HG02973 (cell line): ENCODE results near the gene GYPE.
"Not testable (repeated sequence)": the region's sequence is repeated elsewhere in the genome, so short reads cannot be mapped to it uniquely, and the experiment has no call there.

Experiments
- ATAC-seq: cut with Tn5 transposase; IDR thresholded peaks from one replicate; pipeline ENCODE4 v1.9.1; 2021; ENCODE audit warnings: moderate library complexity; ENCODE audit not compliant: unreplicated experiment

GYPE gene

DNA sequence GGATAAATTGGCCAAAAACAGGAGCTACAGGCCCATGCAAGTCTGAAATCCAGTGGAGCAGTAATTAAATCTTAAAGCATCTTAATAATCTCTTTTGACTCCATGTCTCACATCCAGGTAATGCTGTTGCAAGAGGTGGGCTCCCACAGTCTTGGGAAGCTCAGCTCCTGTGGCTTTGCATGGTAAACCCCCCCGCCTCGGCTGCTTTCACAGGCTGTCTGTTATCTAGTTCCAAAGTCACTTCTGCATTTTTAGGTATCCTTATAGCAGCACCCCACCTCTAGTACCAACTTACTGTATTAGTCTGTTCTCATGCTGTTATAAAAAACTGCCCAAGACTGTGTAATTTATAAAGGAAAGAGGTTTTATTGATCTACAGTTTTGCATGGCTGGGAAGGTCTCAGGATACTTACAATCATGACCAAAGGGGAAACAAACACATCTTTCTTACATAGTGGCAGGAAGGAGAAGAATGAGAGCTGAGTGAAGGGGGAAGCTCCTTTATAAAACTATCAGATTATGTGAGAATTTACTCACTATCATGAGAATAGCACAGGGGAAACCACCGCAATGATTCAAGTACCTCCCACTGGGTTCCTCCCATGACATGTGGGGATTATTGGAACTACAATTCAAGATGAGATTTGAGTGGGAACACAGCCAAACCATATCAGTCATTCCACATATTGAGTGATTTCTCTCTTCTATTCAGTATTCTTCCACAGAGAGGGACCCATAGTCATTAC lies 34.7 kb downstream of the GYPE start:
- ATAC-seq: not testable (repeated sequence)

DNA sequence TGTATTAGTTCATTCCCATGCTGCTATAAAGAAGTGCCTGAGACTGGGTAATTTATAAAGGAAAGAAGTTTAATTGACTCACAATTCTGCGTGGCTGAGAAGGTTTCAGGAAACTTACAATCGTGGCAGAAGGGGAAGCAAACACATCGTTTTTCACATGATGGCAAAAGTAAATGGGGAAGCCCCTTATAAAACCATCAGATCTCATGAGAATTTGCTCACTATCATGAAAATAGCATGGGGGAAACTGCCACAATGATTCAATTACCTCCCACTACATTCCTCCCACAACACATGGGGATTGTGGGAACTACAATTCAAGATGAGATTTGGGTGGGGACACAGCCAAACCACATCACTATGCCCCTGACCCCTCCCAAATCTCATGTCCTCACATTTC lies 35.4 kb downstream of the GYPE start:
- not testable (repeated sequence) for ATAC-seq

DNA sequence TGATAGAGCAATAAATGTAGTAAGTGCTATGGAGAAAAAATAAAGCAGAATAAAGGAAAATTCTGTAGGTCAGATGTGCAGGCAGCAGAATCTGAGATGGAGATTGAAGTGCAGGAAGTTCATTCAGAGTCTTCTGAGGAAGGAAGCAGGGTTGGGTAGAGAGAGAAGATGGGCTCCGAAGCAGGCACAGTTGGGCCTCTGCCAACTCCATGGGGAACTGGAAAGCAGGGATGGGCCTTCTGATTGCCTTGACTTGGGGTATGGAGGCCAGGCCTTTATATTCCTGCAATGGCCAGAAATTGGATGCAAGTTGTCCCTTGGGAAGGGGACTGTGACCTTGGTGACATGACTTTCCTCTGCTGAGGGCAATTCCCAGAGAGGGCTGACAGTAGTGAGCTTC lies 42.6 kb downstream of the GYPE start:
- ATAC-seq: not testable (repeated sequence)

DNA sequence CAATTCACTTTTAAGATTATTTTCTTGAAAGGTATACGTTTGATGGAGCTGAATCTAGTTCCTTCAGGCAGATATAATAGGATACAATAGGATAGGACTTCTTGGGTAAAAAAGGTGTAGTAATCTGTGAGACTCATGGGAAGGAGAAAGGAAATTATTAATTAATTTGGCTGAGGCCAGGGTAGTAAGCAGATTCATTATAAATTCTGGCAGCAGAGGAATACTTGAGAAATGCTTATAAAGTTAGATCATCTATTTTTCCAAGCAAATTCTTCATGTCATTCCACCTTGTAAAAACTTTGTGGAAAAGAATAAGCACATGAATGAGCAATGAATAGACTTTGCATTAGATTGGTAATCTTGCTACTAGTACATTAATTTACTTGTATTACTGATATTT lies 46.9 kb downstream of the GYPE start:
- no peak for ATAC-seq

DNA sequence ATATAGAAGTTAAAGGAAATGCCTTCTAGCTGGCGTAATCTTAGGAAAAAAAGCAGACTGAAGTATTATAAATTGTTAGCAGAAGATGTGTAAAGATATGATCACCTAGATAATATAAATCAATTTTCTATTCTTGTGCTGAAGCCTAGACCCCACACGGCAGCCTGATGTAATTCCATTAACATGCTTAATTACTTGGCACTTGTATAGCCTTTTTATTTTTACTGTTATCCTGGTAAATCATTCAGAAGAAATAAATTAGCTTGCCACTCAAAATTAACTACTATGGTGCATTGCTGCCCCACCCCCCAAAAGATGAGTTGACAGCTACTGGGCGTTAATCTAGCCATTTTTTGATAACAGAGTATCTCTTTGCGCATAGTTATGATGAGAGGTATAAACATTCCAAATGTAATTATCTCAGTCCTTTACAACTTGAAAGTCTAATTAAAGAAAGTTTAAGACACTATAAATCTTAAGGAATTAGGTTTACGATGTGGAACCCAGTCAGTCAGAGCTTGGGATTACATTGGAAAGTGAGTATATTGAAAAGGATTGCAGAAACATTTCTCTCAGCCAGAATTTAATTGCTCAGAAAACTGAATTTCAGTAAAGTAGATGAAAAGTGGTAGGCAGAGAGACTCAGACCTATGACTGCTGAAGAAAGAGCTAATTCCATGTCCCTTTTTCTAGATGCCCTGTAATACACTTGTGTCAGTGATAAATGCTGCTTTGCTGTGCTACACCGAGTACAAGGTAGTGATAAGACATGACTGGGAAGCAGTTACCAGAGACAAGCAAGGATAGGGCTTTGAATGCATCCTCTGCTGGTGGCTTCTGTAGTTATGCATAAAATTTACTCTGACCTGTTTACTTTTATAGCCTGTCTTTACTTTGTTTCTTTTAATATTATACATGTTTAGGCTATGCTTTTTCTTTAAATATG lies 47.7 kb downstream of the GYPE start:
- ATAC-seq: not testable (repeated sequence)

DNA sequence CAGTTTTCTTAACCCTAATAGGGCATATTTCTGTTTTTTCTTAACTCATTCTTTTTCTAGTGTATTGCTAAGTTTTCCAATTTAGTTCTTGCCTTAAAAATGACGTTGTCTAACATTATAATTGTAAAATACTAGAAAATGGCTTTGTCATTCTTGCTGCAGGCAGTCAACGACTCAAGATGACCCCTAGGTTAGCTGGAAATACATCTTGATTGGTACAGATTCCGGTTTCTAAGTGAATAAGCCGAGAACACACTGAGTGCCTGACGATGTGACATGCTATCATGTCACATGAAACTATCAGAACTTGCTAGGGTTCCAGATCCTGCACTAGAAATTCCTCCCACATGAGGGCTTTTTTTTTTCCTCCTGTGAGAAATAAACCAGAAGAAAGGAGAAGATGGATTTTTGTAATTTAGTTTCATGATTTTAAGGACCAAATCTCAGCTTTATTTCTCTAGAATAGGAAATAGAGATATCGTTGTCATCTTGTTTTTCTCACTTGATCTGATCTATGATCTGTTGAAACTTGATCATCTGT lies 49.3 kb downstream of the GYPE start:
- not testable (repeated sequence) for ATAC-seq

DNA sequence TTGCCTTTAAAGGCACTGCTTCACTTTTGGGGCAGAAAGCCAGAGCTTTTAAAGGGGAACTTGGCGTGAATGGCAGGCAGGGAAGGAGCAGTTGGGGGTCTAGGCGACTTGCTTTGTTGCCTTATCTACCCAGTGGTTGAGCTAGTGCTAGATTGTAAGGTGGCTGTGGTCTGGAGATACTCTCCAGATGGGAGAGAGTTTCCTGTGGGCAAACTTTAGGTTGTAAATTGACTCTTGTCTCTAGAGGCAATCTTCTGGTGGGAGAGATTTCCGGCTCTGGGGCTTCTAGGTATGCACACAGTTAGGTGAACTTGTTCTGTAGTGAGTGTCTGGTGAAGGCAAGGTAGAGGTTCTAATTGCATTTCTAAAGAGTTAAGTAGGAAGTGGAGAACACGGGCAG lies 50.7 kb downstream of the GYPE start:
- not testable (repeated sequence) for ATAC-seq

DNA sequence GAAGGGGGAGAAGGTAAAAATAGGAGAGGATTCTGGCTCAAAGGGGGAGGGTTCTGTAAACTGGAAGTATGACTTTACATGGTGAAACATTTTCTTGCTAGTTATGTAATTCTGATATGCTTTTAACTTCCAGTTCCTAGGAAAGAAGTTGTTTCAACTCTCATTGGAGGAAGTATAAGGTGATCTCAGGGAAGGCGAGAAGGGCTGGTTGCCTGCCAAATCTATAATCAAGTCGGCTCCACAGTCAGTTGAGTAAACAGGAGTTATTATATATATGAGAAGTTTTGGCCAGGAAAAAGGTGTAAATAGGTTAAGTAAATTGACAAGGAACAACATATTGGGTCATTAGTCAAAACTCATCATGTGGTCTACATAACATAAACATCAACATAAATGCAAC lies 56.1 kb downstream of the GYPE start:
- ATAC-seq: not testable (repeated sequence)

DNA sequence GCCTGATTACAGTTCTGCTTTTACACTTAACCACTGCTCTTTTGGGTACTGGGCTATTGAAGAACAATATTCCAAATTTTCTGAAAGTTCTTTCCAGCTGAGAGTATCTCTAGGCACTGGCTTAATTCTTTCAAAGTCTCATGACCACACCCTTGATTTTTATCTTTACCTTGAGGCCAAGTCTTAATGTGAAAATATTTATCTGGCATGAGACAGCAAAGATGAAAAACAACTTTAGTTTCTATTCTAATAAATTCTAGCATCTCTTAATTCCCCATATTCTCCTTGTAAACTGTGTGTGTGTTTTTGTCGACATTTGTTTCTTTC lies 61.9 kb downstream of the GYPE start:
- ATAC-seq: not testable (repeated sequence)

DNA sequence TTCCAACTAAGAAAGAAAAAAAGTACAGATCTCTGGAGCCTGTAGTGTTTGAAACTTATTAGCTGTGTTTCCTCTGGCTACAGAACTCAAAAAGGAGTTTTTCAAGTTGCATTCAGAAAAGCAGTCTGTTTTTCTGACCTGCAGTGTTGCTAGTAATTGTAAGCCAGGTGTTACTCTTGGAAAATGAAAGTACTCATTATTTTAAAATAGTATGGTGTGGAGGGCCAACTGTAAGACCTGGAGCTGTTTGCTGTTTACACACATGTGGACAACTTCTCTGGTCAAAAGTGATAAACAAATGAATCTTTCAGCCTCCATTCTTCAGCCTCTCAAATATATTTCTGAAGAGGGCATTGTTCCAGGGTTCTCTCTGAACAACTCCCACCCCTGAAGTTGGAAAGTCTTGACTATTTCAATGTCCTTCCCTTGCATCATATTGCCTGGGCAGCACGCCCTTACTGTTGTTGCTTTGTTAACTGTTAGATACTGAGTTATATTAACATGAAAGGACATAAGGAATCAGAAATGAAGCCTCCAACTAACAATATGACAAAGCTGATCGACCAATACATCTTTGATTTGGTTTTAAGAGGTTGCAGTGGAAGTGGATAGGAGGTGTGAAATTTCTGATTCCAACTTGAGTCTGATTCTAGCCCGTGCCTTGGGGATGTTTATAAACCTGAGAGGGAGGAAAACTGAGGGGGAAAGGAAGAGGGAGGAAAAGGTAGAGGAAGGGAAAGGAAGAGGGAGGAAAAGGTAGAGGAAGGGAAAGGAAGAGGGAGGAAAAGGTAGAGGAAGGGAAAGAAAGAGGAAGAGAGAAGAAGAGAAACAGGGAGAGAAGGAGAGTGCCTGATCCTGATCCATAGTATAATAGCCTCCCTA lies 62.5 kb downstream of the GYPE start:
- ATAC-seq: not testable (repeated sequence)

DNA sequence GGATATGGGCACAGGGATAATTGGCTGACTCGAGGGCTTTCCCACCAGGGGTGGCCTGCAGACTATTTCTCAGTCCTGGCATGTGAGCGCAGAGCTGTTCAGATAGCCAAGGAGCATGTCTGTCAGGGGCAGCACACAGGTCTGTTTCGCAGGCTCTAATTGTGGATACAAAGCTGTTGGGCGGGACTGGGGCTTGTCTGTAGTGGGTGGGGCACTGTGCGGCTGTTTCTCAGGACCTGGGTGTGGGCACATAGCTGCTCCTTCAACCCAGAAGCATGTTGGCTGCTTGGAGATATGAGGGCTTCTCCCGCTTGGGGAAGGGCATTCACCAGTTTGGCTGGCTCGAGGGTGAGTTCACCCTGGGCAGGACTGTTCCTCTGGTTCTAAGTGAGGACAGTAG lies 65.9 kb downstream of the GYPE start:
- not testable (repeated sequence) for ATAC-seq

DNA sequence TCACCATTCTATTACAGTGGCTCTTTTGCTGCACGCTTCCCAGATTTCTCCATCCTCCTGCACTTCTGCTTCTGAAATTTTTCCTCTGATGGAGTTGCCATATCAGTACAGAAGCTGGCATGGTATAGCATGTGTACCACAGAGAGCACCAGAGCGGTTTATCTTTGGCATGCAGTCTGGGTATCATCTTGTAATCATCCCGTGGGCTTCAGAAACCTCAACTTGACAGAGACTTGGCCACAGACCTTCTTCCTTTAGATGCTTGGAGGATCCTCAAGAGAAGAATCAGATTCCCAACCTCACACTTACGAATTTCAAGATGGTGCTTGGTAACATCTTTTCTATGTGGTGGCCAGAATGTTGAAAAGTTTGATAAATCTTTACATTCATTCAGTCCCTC lies 71.2 kb downstream of the GYPE start:
- ATAC-seq: not testable (repeated sequence)

DNA sequence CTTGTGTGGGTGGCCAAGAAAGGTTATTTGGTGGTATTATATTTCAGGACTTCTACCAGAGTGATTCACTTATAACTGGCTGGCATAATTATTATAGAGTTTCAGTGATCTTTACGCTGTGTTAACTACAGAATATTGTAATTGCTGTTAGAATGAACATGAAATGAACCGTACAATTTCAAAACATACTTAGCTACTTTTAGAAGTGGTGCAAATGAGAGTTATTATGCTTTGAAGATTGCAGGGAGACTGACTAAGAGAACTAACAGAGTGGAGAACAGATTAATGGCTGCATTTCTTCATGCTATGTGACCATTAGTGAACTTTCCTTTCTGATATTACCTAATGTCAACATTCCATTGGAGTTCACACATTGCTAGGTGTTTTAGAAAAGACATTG lies 71.7 kb downstream of the GYPE start:
- ATAC-seq: not testable (repeated sequence)

DNA sequence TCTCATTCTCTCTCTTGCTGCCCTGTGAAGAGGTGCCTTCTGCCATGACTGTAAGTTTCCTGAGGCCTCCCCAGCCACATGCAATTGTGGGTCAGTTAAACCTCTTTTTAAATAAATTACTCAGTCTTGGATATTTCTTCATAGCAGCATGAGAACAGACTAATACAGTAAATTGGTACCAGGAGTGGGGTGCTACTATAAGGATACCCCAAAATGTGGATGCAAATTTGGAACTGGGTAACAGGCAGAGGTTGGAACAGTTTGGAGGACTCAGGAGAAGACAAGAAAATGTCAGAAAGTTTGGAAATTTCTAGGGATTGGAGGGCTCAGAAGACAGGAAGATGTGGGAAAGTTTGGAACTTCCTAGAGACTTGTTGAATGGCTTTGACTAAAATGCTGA lies 74.8 kb downstream of the GYPE start:
- ATAC-seq: not testable (repeated sequence)

DNA sequence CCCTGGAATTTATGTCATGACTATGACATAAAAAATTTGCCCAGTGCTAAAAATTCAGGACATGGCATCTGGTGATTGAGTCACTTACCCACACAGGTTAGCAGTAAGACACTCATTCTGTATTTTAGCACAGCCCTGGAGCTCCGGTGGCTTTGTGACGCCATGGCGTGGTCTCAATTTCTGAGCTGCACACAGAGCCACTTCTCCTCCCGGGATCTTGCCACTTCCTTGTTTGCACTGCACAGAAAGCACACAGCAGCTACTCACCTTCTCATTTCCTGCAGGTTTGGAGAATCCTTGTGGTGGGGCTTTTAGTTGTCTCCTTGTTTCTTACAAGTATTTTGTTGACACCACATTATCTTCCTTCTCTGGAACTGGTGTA lies 76.1 kb downstream of the GYPE start:
- not testable (repeated sequence) for ATAC-seq
